D341Med (cell line): ENCODE results near the gene NUP54.

Experiments
- DNase-seq: peaks from one replicate; pipeline ENCODE4 v3.0.0; 2012; ENCODE audit warnings: low spot score

Gene NUP54

GRCh38 chr4:76147454-76148141, 599 bp downstream of the NUP54 start:
- DNase-seq = peak; percentile 82

- no peak for DNase-seq
Measured at GRCh38 chr4:76144546-76144945, 3.7 kb downstream of the NUP54 start.

DNA sequence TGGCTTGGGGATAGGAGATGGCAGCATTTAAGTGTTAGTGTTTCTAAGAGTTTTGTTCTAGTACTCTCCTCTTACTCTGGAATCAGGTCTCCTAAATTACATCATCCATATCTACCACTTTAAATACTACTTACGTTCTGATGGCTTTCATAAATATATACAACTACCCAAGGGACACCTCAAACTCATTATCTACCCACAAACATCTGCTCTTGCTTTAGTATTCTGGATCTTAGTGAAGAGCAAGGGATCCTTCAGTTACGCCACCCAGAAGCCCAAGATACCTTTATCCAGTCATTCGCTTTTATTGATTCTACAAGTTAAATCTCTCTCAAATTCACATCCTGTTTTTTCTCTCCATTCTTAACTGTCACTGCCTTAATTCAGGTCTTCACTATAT, 7.0 kb downstream of the NUP54 start:
- no peak for DNase-seq

GRCh38 chr4:76127754-76128153, 20.4 kb downstream of the NUP54 start:
- DNase-seq = no peak

- no peak for DNase-seq
Measured at GRCh38 chr4:76125816-76126215, 22.4 kb downstream of the NUP54 start.

GRCh38 chr4:76120199-76120598, 28.0 kb downstream of the NUP54 start:
- DNase-seq = no peak

- no peak for DNase-seq
Measured at GRCh38 chr4:76117536-76117935, 30.7 kb downstream of the NUP54 start.

DNA sequence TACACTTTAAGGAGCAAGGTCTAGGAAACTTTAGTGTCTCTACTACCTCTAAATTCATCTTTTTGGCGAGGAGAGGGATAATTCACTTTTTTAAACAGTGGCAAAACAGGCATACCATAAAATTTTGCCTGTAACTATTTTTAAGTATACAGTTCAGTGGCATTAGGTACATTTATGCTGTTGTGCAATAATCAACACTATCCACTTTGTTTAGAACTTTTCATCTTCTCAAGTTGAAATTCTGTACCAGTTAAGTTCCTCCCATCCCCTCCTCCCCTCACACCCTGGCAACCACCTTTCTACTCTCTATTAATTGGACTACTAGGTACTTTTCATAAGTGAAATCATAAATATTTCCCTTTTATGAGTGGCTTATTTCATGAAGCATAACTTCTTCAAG, 31.4 kb downstream of the NUP54 start:
- DNase-seq = no peak

- DNase-seq = no peak
Measured at GRCh38 chr4:76108467-76109181, 39.6 kb downstream of the NUP54 start.

DNA sequence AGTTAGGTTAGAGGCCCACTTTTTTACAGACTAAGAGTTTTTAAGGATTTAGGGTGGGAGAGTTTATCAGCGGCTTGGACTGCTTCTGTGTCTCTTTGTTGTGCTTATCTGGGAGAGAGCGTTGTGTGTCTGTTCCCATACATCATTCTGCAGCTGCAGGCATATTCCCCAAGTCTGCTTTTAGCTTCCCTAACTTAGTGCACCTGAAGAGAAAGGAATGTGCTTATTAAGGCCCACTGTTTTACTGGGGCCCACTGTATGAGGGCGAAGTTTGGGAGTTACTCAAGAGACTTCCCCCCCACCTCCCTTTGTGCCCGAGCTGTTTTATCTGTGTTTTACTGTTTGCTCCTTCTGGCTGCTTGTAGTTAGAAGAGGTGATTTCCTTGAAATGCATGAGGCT, 41.8 kb downstream of the NUP54 start:
- no peak for DNase-seq

- no peak for DNase-seq
Measured at GRCh38 chr4:76105652-76106051, 42.5 kb downstream of the NUP54 start.

GRCh38 chr4:76096076-76096475, 52.1 kb downstream of the NUP54 start:
- DNase-seq = no peak

DNA sequence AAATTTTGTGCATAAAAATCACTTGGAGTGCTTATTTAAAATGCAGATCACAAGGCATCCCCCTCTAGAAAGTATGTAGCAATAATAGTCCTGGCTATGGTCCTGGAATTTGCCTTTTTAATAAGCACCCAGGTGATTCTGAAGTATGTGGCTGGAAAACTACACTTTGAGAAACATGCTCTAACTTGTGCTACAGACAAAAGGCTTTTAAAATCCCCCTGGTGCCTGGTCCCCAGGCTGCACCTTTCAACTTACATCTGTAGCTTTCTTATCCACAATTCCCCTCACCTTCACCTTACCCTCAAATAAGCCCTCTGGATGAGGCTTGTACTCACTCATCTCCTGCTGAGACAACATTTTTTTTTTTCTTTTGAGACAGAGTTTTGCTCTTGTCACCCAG, 52.6 kb downstream of the NUP54 start:
- DNase-seq = no peak

DNA sequence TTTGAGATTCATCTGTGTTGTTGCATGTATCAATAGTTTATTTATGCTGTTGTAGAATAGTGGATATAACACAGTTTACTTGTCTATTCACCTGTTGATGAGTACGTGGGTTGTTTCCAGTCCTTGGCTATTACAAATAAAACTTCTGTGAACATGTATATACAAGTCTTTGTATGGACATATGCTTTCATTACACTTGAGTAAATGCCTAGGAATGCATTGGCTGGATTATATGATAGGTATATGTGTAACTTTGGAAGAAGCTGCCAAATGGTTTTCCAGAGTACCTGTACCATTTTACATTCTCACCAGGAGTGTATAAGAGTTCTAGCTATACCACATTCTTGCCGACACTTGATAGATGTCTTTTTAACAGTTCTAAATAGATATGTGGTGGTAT, 57.1 kb downstream of the NUP54 start:
- DNase-seq = no peak

GRCh38 chr4:76090241-76090691, 57.9 kb downstream of the NUP54 start:
- no peak for DNase-seq

DNA sequence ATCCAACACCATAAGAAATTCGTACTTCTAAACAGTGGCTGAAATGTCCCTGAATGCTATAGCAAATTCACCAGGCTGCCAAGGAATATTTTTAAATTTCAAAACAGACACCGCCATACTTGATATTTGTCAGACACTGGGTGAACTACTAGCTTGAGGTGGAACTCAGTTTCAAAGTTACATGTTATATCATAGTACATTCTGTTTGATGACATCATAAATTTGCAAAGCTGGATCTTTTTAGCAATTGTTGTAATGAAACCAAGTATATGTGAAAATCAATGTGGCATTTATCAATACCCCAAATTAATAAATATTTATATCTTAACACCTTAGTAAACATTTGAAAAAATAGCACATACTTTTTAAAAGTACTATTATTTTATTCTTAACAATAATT, 59.5 kb downstream of the NUP54 start:
- no peak for DNase-seq

DNA sequence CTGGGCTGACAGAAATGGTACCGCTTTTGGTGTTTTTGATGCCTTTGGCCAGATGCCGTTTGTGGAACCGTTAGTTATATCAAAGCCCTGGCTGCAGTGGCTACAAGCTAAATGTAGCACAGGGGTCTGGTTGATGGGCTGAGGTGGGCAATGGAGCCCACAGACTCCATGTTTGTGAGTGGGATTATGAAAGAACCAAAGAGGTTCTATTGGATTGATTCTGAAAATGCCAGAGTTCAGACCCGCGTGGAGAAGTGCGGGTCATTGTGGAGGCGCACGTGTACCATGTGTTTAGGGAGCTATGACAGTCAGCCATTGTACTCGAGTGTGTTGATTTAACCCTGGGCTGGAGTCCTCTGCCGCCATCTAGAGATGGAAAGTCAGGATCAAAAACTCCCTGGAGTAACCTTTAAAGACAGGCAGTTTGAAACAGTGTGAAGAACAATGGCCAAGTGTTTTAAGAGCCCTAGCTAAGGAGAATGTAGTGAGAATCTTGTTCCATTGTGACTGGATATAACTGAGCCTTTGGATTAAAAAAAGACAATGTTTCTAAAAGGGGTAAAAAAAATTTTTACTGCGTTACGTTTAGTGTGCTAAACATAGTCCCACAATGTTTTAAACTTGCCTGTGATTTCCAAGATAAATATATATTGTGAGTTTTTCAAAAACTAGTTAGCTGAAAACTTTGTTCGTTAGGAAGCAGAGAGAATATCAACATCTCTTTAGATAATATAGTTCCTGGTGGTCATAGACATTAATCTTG, 61.0 kb downstream of the NUP54 start:
- DNase-seq = peak; percentile 79

DNA sequence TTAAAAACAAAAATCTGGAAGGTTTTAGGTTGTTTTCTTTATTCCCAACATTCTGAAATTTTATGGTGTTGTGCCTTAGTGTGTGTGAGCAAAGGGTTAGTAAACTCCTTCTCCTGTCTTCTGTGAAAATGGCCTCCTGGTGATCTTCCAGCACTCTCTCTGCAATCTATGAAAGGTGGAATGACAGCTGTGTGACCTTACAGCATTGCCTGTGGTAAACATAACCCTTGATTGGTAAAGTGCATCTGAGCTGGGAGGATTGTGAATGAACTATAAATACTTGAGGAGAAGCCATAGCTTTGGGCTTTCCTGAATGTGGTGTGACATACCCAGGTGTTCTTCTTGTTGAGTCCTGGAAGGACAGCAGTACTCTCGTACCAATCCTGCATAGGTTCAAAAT, 63.7 kb downstream of the NUP54 start:
- no peak for DNase-seq

DNA sequence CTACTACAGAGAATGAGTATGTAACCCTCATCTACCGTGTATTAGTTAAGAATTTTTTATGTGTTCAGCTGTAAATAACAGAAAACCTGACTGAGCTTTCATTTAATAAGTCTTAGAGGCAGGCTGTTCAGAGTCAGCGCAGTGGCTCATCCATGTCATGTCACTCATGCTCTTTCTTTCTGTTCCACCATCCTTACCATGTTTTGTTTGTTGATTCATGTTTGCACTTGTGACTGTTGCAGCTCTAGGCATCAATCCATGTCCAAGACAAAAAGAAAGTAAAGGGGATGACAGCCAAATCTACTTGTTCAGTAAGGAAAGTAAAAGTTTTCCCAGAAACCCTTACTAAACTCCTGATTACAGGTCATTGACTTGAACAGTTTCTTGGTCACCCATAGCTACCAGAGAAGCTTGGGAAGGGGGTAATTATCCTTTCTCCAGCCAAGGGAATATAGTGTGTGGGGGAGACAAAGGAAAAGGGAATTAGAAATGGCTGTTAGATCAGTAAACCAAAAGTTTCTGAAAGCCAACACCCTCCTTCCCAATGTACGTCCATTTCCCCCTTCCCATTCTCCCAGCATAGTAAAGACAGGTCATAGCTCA, 64.7 kb downstream of the NUP54 start:
- no peak for DNase-seq

- no peak for DNase-seq
Measured at GRCh38 chr4:76078033-76078613, 70.1 kb downstream of the NUP54 start.

GRCh38 chr4:76074993-76075600, 73.1 kb downstream of the NUP54 start:
- DNase-seq = no peak

DNA sequence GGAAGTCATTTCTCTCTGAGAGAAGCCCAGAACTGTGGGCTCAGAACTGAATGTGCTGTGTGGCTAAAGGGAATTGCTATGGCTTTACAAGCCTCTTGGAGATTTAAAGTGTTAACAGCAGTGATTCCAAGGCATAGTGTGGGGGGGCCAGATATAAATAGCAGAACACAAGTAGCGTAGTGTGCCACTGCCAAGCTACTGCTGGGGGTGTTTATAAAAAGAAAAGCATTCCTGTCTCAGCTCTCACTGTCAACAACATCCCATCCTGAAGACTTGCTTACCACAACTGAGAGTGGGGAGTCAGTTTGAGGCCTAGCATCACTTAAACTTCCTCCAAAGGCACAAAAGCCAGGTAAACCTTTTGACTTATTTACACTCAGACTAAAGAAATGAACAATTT, 73.7 kb downstream of the NUP54 start, which contains the start of gene ART3:
ART3 (plus strand) TSS at position 242 of the 400 bp plus-strand sequence. CDS start 1,181 bp downstream, outside the sequence.
- no peak for DNase-seq
